ENCODE results near the gene TFEC. TPM values are rescaled to one million over a fixed set of nuclear protein-coding genes. Genes with fewer than 3 reads are reported as not detected.

The TFEC gene
- total RNA-seq, 4 donors from 2014 or later: 3.0 to 6.8 (median 3.0) TPM; not detected in 1

DNA sequence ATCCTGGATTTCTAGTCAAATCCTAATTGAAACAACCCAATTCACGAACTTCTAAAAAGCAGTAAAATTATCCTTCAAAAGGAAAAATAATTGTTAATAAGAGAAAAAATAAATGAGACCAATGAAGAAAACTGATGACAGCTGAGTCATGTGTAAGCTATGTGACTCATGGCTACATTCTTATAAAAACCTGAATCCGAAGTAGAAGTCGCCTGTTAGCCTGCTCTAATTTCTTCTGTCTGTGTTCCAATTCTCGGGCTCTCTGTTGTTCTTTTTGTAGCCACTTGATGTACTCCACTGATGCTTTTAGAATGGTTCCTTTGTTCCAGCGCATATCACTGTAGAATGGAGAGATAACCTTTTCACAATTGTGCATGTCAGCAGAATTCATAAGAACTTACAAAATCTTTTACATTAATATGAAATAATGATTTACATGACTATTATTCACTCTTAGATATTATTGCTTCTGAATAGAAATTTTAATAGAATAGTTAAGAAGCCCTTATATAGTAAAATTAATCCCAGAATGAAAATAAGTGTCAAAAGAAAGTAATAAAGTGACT lies 88.8 kb downstream of the TFEC start:
- no peaks in the 10 kb centered on the region for H3K27me3 ChIP-seq
- no peaks in the 10 kb centered on the region for H3K9me3 ChIP-seq
- no peak for TF ChIP-seq EP300 (IDR thresholded peaks at IDR 0.05; ENCODE audit: low read depth)
- TF ChIP-seq, protein P1, sequence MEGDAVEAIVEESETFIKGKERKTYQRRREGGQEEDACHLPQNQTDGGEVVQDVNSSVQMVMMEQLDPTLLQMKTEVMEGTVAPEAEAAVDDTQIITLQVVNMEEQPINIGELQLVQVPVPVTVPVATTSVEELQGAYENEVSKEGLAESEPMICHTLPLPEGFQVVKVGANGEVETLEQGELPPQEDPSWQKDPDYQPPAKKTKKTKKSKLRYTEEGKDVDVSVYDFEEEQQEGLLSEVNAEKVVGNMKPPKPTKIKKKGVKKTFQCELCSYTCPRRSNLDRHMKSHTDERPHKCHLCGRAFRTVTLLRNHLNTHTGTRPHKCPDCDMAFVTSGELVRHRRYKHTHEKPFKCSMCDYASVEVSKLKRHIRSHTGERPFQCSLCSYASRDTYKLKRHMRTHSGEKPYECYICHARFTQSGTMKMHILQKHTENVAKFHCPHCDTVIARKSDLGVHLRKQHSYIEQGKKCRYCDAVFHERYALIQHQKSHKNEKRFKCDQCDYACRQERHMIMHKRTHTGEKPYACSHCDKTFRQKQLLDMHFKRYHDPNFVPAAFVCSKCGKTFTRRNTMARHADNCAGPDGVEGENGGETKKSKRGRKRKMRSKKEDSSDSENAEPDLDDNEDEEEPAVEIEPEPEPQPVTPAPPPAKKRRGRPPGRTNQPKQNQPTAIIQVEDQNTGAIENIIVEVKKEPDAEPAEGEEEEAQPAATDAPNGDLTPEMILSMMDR (IDR thresholded peaks at IDR 0.05): no peak
- no peak for TF ChIP-seq POLR2AphosphoS5 (IDR thresholded peaks at IDR 0.05)
- TF ChIP-seq POLR2A (IDR thresholded peaks at IDR 0.05): no peak
- H3K4me3 ChIP-seq: no peak overlapping the region
- intact Hi-C loops (cut with DNase I; ENCODE audit: low total_unique reads): no loop called here
- H3K36me3 ChIP-seq: no peaks in the 10 kb centered on the region
- H3K27ac ChIP-seq: no peak overlapping the region
- no peak for DNase-seq
- 85% methylated on average over 5 of the region's 5 CpGs for WGBS, 2 donors (ENCODE audit: low coverage in 1 of 2)
- H3K4me1 ChIP-seq: no peaks in the 10 kb centered on the region
- in situ Hi-C loops (cut with MboI; ENCODE audit: low pct_ligation_motif_present in 1 of 4, low pct_unique_long_range_greater_than_20kb in 1 of 4, low sequenced_read_pairs in 3 of 4): no loop called here

DNA sequence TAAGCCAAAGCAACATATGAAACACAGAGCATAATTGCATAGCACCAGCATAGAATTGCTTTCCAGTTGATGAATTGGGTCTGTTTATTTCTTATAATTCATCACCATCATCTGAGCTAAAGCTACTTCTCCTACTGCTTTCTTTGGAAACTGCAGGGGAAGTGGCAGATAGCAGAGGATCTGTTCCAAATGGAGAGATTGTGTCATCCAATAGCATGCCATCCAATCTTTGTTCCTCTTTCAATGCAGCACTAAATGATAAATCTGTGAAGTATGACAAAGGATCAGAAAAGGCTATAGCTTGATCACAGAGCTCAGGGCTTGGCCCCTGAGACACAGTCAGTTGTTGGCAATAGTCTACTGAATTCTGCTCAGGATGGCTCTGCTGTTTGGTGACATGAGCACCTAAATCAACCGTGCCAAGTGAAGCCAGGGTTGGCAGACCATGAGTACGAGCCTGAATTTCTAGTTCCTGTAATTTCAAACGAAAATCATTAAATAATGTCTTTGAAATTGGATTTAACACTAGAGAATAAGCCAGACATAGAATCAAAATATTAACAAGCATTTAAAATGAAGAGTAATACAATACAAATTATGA lies 90.0 kb downstream of the TFEC start:
- Histone ChIP-seq H3K27me3 (no peaks in the 10 kb centered on the region), H3K4me3 (no peak overlapping the region), H3K36me3 (no peaks in the 10 kb centered on the region), H3K27ac (no peak overlapping the region), H3K9me3 (no peaks in the 10 kb centered on the region), H3K4me1 (no peaks in the 10 kb centered on the region)
- WGBS, 2 donors (ENCODE audit: low coverage in 1 of 2): 76 to 91% methylated on average over 3 of the region's 3 CpGs
- DNase-seq: no peak
- intact Hi-C loops (cut with DNase I; ENCODE audit: low total_unique reads) (no loop called here), in situ Hi-C loops (cut with MboI; ENCODE audit: low pct_ligation_motif_present in 1 of 4, low pct_unique_long_range_greater_than_20kb in 1 of 4, low sequenced_read_pairs in 3 of 4) (no loop called here)
- TF ChIP-seq POLR2A (IDR thresholded peaks at IDR 0.05) (no peak), EP300 (IDR thresholded peaks at IDR 0.05; ENCODE audit: low read depth) (no peak), POLR2AphosphoS5 (IDR thresholded peaks at IDR 0.05) (no peak)
- TF ChIP-seq, protein P1 (IDR thresholded peaks at IDR 0.05): no peak

DNA sequence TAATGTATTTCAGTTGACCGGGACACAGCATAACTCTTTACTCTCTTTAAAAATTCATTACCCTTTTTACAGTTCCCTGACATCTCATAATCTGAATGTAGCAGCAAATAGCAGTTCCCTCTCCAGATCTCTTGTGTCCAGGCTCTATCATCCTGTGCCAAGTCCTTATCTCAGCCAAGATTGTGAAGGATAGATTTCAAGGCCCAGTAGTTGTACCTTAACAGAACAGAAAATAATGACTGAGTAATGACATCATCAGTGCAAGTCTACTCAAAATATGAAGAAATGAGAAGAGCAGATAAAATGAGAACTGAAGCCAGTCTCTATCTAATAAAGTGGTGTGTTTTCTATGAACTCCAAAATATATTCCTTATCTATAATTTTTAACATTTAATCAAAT lies 92.6 kb downstream of the TFEC start:
- 78 to 84% methylated on average over 1 of the region's 1 CpG for WGBS, 2 donors (ENCODE audit: low coverage in 1 of 2)
- intact Hi-C loops (cut with DNase I; ENCODE audit: low total_unique reads): no loop called here
- Histone ChIP-seq H3K27me3 (no peaks in the 10 kb centered on the region), H3K4me1 (no peaks in the 10 kb centered on the region), H3K27ac (no peak overlapping the region), H3K9me3 (no peaks in the 10 kb centered on the region), H3K4me3 (no peak overlapping the region), H3K36me3 (no peaks in the 10 kb centered on the region)
- DNase-seq: no peak
- TF ChIP-seq POLR2AphosphoS5 (IDR thresholded peaks at IDR 0.05) (no peak), EP300 (IDR thresholded peaks at IDR 0.05; ENCODE audit: low read depth) (no peak), POLR2A (IDR thresholded peaks at IDR 0.05) (no peak)
- TF ChIP-seq, protein P1 (IDR thresholded peaks at IDR 0.05): no peak
- in situ Hi-C loops (cut with MboI; ENCODE audit: low pct_ligation_motif_present in 1 of 4, low pct_unique_long_range_greater_than_20kb in 1 of 4, low sequenced_read_pairs in 3 of 4): no loop called here

DNA sequence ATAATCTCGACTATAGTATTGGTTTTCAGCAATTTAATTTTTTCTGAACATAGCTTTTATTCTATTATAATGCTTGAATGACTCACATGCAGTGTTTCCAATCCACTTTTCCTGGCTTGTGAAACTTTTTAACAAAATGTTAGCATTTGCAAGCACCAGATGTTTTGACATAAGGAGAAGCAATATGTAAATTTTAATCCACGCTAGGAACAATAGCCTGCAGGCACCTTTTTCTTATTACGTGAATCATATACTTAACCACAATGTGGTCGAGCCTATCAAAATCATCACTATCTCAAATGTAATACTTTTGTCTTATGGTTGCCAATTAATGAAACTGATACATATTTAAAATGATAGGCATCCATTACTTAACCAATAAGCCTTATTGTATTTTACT lies 97.1 kb downstream of the TFEC start:
- Histone ChIP-seq H3K36me3 (no peaks in the 10 kb centered on the region), H3K4me1 (no peaks in the 10 kb centered on the region), H3K27ac (no peak overlapping the region), H3K9me3 (no peaks in the 10 kb centered on the region), H3K4me3 (no peak overlapping the region), H3K27me3 (no peaks in the 10 kb centered on the region)
- DNase-seq: no peak
- in situ Hi-C loops (cut with MboI; ENCODE audit: low pct_ligation_motif_present in 1 of 4, low pct_unique_long_range_greater_than_20kb in 1 of 4, low sequenced_read_pairs in 3 of 4) (no loop called here), intact Hi-C loops (cut with DNase I; ENCODE audit: low total_unique reads) (no loop called here)
- TF ChIP-seq POLR2A (IDR thresholded peaks at IDR 0.05): no peak
- TF ChIP-seq, protein P1 (IDR thresholded peaks at IDR 0.05): no peak
- no peak for TF ChIP-seq EP300 (IDR thresholded peaks at IDR 0.05; ENCODE audit: low read depth)
- no peak for TF ChIP-seq POLR2AphosphoS5 (IDR thresholded peaks at IDR 0.05)
- 68 to 75% methylated on average over 4 of the region's 4 CpGs for WGBS, 2 donors (ENCODE audit: low coverage in 1 of 2)

All from transverse colon (tissue), 4 donors.